SKM-1 treated with dmso at 0.1 percent for 144 hours (cell line): ENCODE measurements around the gene THAP10.
A peak's percentile ranks its signal among the peaks of the same experiment; 100 is the strongest.
"Not testable (repeated sequence)": the region's sequence is repeated elsewhere in the genome, so short reads cannot be mapped to it uniquely, and the experiment has no call there.

Experiments
- DNase-seq: peaks from one replicate; lab custom pipeline; 2025; ENCODE audit not compliant: unreplicated experiment; lab: John Stamatoyannopoulos, UW

The THAP10 gene

GRCh38 chr15:70892002-70892911 is at the start of gene THAP10, which contains the start of gene LRRC49:
Gene THAP10, minus strand, starts transcription at chr15:70892433. Its CDS starts 161 bp downstream, at chr15:70892272.
Gene LRRC49, plus strand, starts transcription at chr15:70892826. Its CDS starts 69 bp downstream, at chr15:70892895.
- peak; percentile 79 for DNase-seq

- DNase-seq = no peak
Measured at GRCh38 chr15:70936326-70936725, 44.1 kb upstream of the THAP10 start.

GRCh38 chr15:70935631-70936030 is 43.4 kb upstream of the THAP10 start:
- DNase-seq = no peak

GRCh38 chr15:70933411-70933810 is 41.2 kb upstream of the THAP10 start:
- DNase-seq = no peak

GRCh38 chr15:70932397-70932796 is 40.2 kb upstream of the THAP10 start:
- no peak for DNase-seq

GRCh38 chr15:70931821-70932220 is 39.6 kb upstream of the THAP10 start:
- no peak for DNase-seq

GRCh38 chr15:70926914-70927313 is 34.7 kb upstream of the THAP10 start:
- not testable (repeated sequence) for DNase-seq

GRCh38 chr15:70923311-70924080 is 31.3 kb upstream of the THAP10 start:
- DNase-seq = no peak

- no peak for DNase-seq
Measured at GRCh38 chr15:70922119-70922518, 29.9 kb upstream of the THAP10 start.

GRCh38 chr15:70920981-70921696 is 28.9 kb upstream of the THAP10 start:
- no peak for DNase-seq

- DNase-seq = no peak
Measured at GRCh38 chr15:70917955-70918354, 25.7 kb upstream of the THAP10 start.

GRCh38 chr15:70916531-70916930 is 24.3 kb upstream of the THAP10 start:
- DNase-seq = no peak

GRCh38 chr15:70912187-70912586 is 20.0 kb upstream of the THAP10 start:
- DNase-seq = no peak

- DNase-seq = no peak
Measured at GRCh38 chr15:70910958-70911357, 18.7 kb upstream of the THAP10 start.

- no peak for DNase-seq
Measured at GRCh38 chr15:70907784-70908471, 15.7 kb upstream of the THAP10 start.

- no peak for DNase-seq
Measured at GRCh38 chr15:70906842-70907241, 14.6 kb upstream of the THAP10 start.

GRCh38 chr15:70902107-70902506 is 9.9 kb upstream of the THAP10 start:
- DNase-seq = no peak

GRCh38 chr15:70892912-70893560 is 803 bp upstream of the THAP10 start:
- peak; percentile 35 for DNase-seq

GRCh38 chr15:70882361-70882760 is 9.9 kb downstream of the THAP10 start:
- no peak for DNase-seq

GRCh38 chr15:70880781-70881180 is 11.5 kb downstream of the THAP10 start:
- DNase-seq = no peak
